Measurements from ENCODE around the gene FBLN1.

The FBLN1 gene

DNA sequence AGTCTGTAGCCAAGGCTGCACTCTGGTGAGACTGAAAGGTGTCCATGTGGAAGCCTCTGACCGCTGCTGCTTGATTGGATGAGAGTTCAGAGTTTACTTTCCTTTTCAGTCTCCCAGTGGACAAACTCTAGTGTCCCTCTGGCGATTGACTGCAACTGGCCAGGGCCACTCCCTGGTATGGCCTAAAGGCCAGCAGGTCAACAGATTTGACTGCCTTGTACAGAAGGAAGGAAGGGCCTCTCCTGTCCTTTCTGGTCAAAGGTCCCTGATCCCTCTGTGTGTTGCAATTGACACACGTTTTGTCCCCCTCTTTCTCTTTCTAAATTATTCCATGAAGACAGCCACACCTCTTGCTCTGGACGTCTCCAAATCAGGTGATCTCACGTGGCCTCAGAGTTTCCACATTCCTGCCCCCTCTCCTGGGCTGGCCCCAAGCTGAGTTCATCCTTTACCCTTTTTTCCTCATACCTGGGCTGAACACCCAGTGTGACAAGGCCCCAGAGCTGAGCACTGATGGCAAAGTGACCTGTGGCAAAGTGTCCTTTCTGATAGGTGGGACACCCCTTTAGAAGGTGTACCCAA, 18.7 kb upstream of the FBLN1 start:
- no peak overlapping the region for H3K4me3 ChIP-seq
- TF ChIP-seq, protein P1, sequence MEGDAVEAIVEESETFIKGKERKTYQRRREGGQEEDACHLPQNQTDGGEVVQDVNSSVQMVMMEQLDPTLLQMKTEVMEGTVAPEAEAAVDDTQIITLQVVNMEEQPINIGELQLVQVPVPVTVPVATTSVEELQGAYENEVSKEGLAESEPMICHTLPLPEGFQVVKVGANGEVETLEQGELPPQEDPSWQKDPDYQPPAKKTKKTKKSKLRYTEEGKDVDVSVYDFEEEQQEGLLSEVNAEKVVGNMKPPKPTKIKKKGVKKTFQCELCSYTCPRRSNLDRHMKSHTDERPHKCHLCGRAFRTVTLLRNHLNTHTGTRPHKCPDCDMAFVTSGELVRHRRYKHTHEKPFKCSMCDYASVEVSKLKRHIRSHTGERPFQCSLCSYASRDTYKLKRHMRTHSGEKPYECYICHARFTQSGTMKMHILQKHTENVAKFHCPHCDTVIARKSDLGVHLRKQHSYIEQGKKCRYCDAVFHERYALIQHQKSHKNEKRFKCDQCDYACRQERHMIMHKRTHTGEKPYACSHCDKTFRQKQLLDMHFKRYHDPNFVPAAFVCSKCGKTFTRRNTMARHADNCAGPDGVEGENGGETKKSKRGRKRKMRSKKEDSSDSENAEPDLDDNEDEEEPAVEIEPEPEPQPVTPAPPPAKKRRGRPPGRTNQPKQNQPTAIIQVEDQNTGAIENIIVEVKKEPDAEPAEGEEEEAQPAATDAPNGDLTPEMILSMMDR (IDR thresholded peaks at IDR 0.05) = no peak
- H3K9me3 ChIP-seq = no peaks in the 10 kb centered on the region
- intact Hi-C loops (cut with DNase I; ENCODE audit: low total_unique reads) = no loop called here
- no peak for DNase-seq
- no peaks in the 10 kb centered on the region for H3K36me3 ChIP-seq
- H3K27me3 ChIP-seq = no peaks in the 10 kb centered on the region
- H3K4me1 ChIP-seq = peaks cover 0 to 16% (median 0%) of the 10 kb centered on the region in 4 donors
- peak overlapping the region in 1 of 2 donors; percentile 55 for H3K27ac ChIP-seq

DNA sequence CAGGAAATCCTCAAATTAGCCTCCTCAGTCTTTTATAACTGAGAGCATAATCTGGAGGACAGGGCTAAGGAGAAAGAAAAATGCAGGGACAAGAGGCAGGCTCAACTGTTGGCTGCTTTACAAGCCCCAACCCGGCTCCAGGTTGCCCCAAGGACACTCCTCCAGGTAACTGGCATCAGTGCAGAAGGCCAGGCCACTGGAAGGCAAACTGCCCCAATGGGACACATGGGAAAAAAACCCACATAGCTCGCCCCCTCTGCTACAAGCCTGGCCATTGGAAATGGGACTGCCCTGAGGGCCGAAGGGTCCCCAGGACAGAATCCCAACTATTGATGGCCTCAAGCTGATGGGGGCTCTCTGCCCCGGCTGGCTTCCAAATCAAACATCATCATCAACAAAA, 17.9 kb upstream of the FBLN1 start:
- H3K27me3 ChIP-seq = no peaks in the 10 kb centered on the region
- DNase-seq = no peak
- H3K36me3 ChIP-seq = no peaks in the 10 kb centered on the region
- no peak overlapping the region for H3K4me3 ChIP-seq
- intact Hi-C loops (cut with DNase I; ENCODE audit: low total_unique reads) = no loop called here
- H3K27ac ChIP-seq = peak overlapping the region; percentile 55 to 56
- H3K4me1 ChIP-seq = peaks cover 0 to 16% (median 0%) of the 10 kb centered on the region in 4 donors
- TF ChIP-seq, protein P1 (IDR thresholded peaks at IDR 0.05) = no peak
- no peaks in the 10 kb centered on the region for H3K9me3 ChIP-seq

DNA sequence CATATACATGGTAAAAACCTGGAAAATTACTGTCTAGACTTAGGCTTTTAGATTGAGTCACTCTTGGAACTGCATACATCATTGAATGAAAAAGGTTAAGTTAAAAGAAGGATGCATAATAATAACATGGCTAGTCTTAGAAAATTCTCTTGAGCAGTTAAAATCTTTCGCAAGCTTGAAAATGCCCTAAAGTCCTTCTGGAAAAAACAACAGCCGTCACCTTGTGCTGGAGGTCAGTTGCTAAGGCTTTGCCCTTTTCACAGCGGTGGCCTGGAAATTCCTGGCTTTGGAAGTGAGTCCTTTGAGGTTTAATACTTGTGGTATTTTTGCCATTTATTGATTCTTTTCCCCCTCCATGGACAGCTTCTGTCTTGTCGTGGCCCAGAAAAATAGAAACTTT, 17.4 kb upstream of the FBLN1 start:
- H3K36me3 ChIP-seq = no peaks in the 10 kb centered on the region
- H3K4me1 ChIP-seq = peaks cover 0 to 16% (median 0%) of the 10 kb centered on the region in 4 donors
- no peak overlapping the region for H3K4me3 ChIP-seq
- TF ChIP-seq, protein P1 (IDR thresholded peaks at IDR 0.05) = no peak
- intact Hi-C loops (cut with DNase I; ENCODE audit: low total_unique reads) = no loop called here
- H3K9me3 ChIP-seq = no peaks in the 10 kb centered on the region
- peak overlapping the region; percentile 55 to 56 for H3K27ac ChIP-seq
- no peaks in the 10 kb centered on the region for H3K27me3 ChIP-seq
- no peak for DNase-seq

DNA sequence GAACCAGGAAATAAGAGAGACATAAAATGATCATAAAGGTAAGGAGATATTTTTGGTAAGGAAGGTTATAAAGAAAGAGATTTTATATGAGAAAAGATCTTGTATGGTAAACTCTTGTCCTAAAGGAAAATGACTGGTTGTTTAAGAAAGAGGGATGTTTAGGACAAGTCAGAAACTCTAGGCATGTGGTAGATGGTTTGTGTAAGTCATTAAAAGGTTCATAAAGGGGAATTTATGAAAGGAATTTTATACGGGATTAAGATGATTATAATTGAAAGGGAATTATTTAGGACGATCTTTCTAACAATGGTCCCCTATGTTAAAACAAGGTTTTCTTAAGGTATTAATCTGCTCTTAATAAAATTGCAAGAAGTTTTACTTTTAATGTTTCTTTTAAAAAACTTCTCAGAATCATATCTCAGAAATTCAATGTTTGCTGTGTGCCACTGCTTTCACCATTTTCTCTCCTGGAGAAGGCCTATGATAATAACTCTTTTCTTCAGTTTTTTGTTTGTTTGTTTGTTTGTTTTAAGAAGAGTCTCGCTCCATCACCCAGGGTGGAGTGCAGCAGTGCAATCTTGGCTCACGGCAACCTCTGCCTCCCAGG, 13.8 kb upstream of the FBLN1 start:
- H3K36me3 ChIP-seq = no peaks in the 10 kb centered on the region
- peaks cover 0 to 16% (median 0%) of the 10 kb centered on the region in 4 donors for H3K4me1 ChIP-seq
- H3K27me3 ChIP-seq = no peaks in the 10 kb centered on the region
- TF ChIP-seq, protein P1 (IDR thresholded peaks at IDR 0.05) = no peak
- intact Hi-C loops (cut with DNase I; ENCODE audit: low total_unique reads) = no loop called here
- no peaks in the 10 kb centered on the region for H3K9me3 ChIP-seq
- no peak overlapping the region for H3K27ac ChIP-seq
- no peak for DNase-seq
- no peak overlapping the region for H3K4me3 ChIP-seq

DNA sequence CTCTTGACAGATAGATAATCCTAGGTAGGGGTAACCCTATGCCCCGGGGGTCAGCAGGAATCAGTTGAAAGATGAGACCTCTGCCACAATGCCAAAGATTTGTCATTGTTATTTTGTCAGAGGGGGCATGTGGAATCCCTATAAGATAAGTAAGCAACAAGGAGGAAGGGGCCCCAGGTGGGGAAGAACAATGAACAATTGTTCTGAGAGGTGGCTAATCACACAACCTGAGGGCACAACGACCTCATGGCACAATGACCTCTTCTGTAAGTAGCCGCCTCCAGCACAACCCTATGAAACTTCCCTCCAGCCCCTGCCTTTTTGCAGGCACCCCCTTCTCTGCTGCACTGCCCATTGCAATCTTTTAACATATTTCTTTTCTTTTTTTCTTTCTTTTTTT, 11.8 kb upstream of the FBLN1 start:
- TF ChIP-seq, protein P1 (IDR thresholded peaks at IDR 0.05) = no peak
- no peak overlapping the region for H3K27ac ChIP-seq
- peaks cover 0 to under 1% (median 0%) of the 10 kb centered on the region in 4 donors for H3K4me1 ChIP-seq
- intact Hi-C loops (cut with DNase I; ENCODE audit: low total_unique reads) = no loop called here
- no peaks in the 10 kb centered on the region for H3K36me3 ChIP-seq
- DNase-seq = no peak
- no peaks in the 10 kb centered on the region for H3K27me3 ChIP-seq
- no peak overlapping the region for H3K4me3 ChIP-seq
- no peaks in the 10 kb centered on the region for H3K9me3 ChIP-seq

Data from tibial artery (tissue), 4 donors.